Brain microvascular endothelial cell (primary cell): ENCODE results near the gene UBE3D.
A peak's percentile ranks its signal among the peaks of the same experiment; 100 is the strongest.

Experiments
- DNase-seq: peaks from one replicate; pipeline ENCODE4 v3.0.0-alpha.2; 2020
- H3K27ac ChIP-seq: fragments of 250-450 bp; sonication (Bioruptor Pico); 2 replicates; pipeline ENCODE4 v1.5.1; 2020; ENCODE audit warnings: mild to moderate bottlenecking, moderate library complexity
- H3K27me3 ChIP-seq: fragments of 250-450 bp; sonication (Bioruptor Pico); replicated peaks from 2 replicates; pipeline ENCODE4 v1.5.1; 2020; ENCODE audit warnings: mild to moderate bottlenecking
- H3K36me3 ChIP-seq: fragments of 250-450 bp; sonication (Bioruptor Pico); replicated peaks from 2 replicates; pipeline ENCODE4 v1.5.1; 2020; ENCODE audit warnings: mild to moderate bottlenecking
- H3K4me3 ChIP-seq: 2 replicates; pipeline ENCODE4 v1.5.1; 2011; ENCODE audit warnings: low read depth, mild to moderate bottlenecking, control low read depth, low read length, moderate library complexity
- CTCF ChIP-seq: IDR thresholded peaks from 2 replicates; pipeline ENCODE4 v1.5.1; 2011; ENCODE audit warnings: low read depth, mild to moderate bottlenecking, moderate library complexity, low read length, control low read depth, inconsistent platforms; ENCODE audit errors: missing control alignments
- in situ Hi-C: cut with HindIII; loops from 2 replicates; pipeline ENCODE4 v1.10.0; 2017; ENCODE audit warnings: low sequenced_read_pairs, low pct_ligation_motif_present

Gene UBE3D

DNA sequence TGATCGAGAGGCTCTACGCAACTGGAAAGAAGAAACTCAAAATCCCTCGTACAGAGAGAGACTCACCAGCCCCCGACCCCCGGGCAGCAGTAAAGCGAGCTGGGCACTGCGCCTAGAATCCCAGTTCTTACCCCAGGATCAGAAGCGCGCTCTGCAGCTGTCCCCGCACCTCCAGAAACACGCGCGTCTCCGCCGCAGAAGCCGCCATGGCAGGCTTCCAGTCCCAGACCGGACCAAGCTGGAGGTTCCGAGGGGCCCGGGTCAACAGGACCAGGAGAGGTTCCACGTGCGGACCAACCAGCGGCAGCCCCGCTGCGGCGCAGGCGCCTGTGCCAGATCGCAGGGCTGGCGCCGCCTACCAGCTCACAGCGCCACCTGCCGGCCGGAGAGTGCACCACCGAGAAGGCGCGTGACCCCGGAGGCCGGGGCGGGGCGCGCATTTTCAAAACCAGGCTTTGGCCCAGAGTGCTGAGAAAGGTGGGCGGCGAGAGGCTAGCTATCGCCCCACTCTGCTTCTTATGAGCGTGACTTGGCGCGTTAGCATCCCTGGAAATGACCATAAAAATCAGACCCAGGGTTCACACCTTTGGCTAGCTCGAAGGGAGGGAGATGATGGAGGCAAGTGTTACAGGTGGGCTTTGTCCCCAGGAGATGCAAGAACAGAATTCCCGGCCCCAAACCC, at the start of gene UBE3D:
Gene UBE3D, minus strand, starts transcription at position 331 of the 682 bp plus-strand sequence. Its CDS starts 123 bp downstream, at position 208.
- DNase-seq = peak; percentile 66
- H3K27me3 ChIP-seq = no peaks in the 10 kb centered on the region
- in situ Hi-C loops = no loop called here
- H3K4me3 ChIP-seq = peak within 1 kb of the TSS; percentile 85
- no peak within 1 kb of the TSS for H3K27ac ChIP-seq
- TF ChIP-seq CTCF = peak; percentile 78
- no peaks in the 10 kb centered on the region for H3K36me3 ChIP-seq

DNA sequence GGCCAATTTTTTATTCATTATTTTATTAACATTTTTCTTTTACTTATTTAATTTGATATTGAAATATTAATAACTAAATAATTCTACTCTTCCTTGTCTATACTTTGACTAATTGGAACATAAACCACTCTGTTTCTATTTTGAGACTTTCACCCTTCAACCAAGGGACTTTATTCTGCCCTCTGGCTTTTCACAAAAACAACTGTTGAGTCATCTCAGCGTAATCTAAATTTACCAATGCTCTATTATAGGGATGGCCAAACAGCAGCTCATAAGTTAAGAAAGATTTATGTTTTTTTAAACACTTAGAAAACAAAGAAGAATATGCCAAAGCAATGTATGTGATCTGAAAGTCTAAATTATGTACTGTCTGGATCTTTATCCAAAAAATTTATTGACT, 48.5 kb upstream of the UBE3D start:
- in situ Hi-C loops = no loop called here
- H3K4me3 ChIP-seq = no peak overlapping the region
- no peak for DNase-seq
- H3K27me3 ChIP-seq = no peaks in the 10 kb centered on the region
- H3K27ac ChIP-seq = no peak overlapping the region
- H3K36me3 ChIP-seq = no peaks in the 10 kb centered on the region
- TF ChIP-seq CTCF = no peak

DNA sequence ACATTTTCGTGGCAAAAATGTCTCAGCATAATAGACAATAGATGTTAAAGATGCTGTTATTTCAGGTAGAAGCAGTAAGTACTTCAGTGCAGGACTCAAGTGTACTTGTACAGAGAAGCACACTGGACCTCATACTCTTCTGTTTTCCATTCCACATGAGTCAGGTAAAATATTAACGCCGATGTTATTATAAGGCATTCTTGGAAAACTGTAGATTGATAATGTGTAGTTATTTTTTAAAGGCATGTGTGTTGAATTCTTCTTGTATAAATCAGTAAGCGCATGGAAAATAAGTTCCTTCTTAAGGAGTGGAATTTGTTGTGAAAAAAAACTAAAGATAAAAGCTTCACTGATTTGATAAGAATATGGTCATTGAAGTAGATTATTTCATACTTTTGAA, 47.6 kb upstream of the UBE3D start:
- Histone ChIP-seq H3K27me3 (no peaks in the 10 kb centered on the region), H3K36me3 (no peaks in the 10 kb centered on the region), H3K4me3 (no peak overlapping the region), H3K27ac (no peak overlapping the region)
- no peak for DNase-seq
- no peak for TF ChIP-seq CTCF
- in situ Hi-C loops = no loop called here

- in situ Hi-C loops = no loop called here
- H3K27ac ChIP-seq = no peak overlapping the region
- H3K36me3 ChIP-seq = no peaks in the 10 kb centered on the region
- DNase-seq = no peak
- H3K4me3 ChIP-seq = no peak overlapping the region
- no peaks in the 10 kb centered on the region for H3K27me3 ChIP-seq
- TF ChIP-seq CTCF = no peak
Observed at GRCh38 chr6:83108378-83108777, 42.7 kb upstream of the UBE3D start.

- in situ Hi-C loops = loop anchor here (25.0 kb wide), 1 partner anchor 414 kb away; the partner anchor contains the start of gene PRSS35
- H3K27ac ChIP-seq = no peak overlapping the region
- DNase-seq = no peak
- no peaks in the 10 kb centered on the region for H3K36me3 ChIP-seq
- TF ChIP-seq CTCF = no peak
- H3K4me3 ChIP-seq = no peak overlapping the region
- H3K27me3 ChIP-seq = no peaks in the 10 kb centered on the region
Observed at GRCh38 chr6:83098589-83098988, 32.9 kb upstream of the UBE3D start.

DNA sequence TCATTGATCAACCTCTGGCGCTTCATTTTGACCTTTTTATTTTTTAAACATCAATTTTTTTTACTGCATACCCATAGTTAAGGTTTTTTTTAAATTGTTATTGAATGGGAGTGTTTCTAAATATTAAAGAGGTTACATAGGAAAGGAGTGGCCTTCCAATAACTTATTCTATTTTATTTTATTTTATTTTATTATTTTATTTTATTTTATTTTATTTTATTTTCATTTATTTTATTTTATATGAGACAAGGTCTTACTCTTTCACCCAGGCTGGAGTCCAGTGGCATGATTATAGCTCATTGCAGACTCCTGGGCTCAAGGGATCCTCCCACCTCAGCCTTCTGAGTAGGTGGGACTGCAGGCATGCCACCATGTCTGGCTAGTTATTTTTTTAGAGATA, 32.0 kb upstream of the UBE3D start:
- no peaks in the 10 kb centered on the region for H3K36me3 ChIP-seq
- no peak overlapping the region for H3K27ac ChIP-seq
- in situ Hi-C loops = loop anchor here (25.0 kb wide), 1 partner anchor 415 kb away; the partner anchor contains the start of gene PRSS35
- no peak overlapping the region for H3K4me3 ChIP-seq
- H3K27me3 ChIP-seq = no peaks in the 10 kb centered on the region
- no peak for TF ChIP-seq CTCF
- no peak for DNase-seq
